22Rv1 (cell line): ENCODE results near the gene ITPR1.

ENCODE experiments used
- CTCF ChIP-seq: fragments of 450-650 bp; IDR thresholded peaks from 2 replicates; pipeline ENCODE4 v1.5.1; 2017; ENCODE audit warnings: mild to moderate bottlenecking
- ZFX ChIP-seq: fragments of 450-650 bp; IDR thresholded peaks from 2 replicates; pipeline ENCODE4 v1.6.1; 2017; ENCODE audit warnings: antibody characterized with exemption, borderline replicate concordance

GRCh38 chr3:4596612-4597011 is 103.5 kb downstream of the ITPR1 start:
- TF ChIP-seq CTCF, result no peak
- TF ChIP-seq ZFX, result no peak
